GM18870 (cell line): ENCODE results near the gene GINS1.
A peak's percentile ranks its signal among the peaks of the same experiment; 100 is the strongest.

ENCODE experiments used
- ATAC-seq: cut with Tn5 transposase; IDR thresholded peaks from one replicate; pipeline ENCODE4 v1.9.1; 2021; ENCODE audit warnings: moderate library complexity; ENCODE audit not compliant: unreplicated experiment

The GINS1 gene

GRCh38 chr20:25407311-25408169, at the start of gene GINS1:
TSS of gene GINS1 (plus strand) at chr20:25407673. CDS start at chr20:25407821, 148 bp downstream.
- peak; percentile 74 for ATAC-seq

GRCh38 chr20:25360631-25361286, 46.7 kb upstream of the GINS1 start:
- ATAC-seq = no peak

- no peak for ATAC-seq
These were observed 46.2 kb upstream of the GINS1 start for GRCh38 chr20:25361287-25361683.

- ATAC-seq = no peak
These were observed 43.2 kb upstream of the GINS1 start for GRCh38 chr20:25364180-25364788.

- ATAC-seq = no peak
These were observed 42.4 kb upstream of the GINS1 start for GRCh38 chr20:25364879-25365699.

- no peak for ATAC-seq
These were observed 38.9 kb upstream of the GINS1 start for GRCh38 chr20:25368526-25368925.

DNA sequence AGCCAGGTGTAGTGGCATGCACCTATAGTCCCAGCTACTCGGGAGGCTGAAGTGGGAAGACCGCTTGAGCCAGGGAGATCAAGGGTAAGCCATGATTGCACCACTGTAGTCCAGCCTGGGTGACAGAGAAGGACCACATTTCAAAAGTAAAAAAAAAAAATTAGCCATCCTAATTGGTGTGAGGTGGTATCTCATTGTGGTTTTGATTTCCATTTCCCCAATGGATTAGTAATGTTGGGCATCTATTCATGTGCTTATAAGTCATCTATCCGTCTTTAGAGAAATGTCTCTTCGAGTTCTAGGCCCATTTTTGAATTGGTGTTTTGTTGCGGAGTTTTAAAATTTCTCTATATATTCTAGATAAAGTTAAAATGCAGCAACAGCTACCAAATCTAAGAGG, 38.5 kb upstream of the GINS1 start:
- ATAC-seq = no peak

DNA sequence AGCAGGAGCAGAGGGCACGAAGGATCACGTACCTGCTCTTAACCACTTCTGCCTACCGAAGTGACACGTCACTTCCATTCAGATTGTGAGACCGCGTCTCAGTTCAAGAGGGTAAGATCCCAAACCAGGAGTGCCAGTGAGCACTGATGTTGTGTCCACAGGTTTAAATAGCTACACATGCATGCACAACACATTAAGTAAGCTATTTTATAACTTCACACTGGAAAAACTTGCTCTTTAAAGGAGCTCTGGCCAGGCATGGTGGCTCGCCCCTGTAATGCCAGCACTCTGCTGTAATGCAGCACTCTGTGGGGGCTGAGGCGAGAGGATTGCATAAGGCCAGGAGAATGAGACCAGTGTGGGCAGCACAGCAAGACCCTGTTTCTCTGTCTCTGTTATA, 37.9 kb upstream of the GINS1 start:
- no peak for ATAC-seq

DNA sequence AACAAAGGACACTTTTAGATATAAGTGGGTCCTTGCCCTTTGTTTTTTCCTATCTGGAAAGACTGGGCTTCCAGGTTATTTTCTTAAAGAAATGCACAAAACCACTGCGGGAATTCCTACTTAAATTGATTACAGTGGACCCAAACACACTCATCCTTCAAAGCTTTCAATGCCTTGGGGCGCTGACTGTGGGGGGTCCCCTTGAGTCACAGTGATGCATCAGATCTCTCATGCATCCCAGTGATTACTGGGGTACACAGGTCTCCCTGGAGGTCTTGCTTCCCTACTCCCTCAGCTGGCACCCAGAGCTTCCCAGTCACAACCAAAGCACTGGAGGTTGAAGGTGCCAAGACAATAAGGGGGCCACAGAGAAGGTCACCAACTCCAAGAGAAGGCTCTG, 37.5 kb upstream of the GINS1 start:
- no peak for ATAC-seq

GRCh38 chr20:25372584-25373336, 34.7 kb upstream of the GINS1 start:
- no peak for ATAC-seq

- no peak for ATAC-seq
These were observed 32.6 kb upstream of the GINS1 start for GRCh38 chr20:25374842-25375241.

- no peak for ATAC-seq
These were observed 31.2 kb upstream of the GINS1 start for GRCh38 chr20:25376236-25376635.

- no peak for ATAC-seq
These were observed 30.6 kb upstream of the GINS1 start for GRCh38 chr20:25376886-25377285.

DNA sequence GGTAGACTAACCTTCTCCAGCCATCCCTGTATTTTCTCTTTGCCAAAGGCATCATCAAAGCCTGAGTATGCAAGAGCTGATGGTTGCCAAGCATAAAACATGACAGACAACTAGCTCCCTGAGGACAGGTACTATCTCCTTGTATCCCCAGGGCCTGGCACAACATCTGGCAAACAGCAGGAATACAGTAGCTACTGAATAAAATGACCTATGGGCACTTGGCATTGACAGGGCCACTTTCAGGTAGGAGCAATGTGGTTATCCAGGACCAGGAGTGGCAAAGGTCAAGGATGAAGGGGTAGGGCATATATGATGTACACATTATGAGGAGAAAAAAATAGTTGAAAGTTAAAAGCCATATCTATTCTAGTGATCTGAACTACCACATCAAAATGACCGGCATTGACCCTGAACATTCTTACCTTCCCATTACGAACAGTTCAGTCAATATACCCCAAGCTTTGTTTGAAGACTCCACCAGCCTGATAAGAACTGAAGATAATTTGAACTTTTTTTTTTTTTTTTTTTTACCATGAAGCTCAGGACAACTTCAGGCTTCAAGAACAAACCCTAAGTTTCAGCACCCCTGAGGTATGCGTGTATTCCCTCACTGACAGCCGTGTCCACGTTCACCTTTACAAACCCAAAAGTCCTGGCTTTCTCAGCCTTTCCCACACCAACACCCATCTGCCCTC, 29.1 kb upstream of the GINS1 start:
- no peak for ATAC-seq

- ATAC-seq = no peak
These were observed 28.4 kb upstream of the GINS1 start for GRCh38 chr20:25378884-25379733.

- ATAC-seq = no peak
These were observed 26.4 kb upstream of the GINS1 start for GRCh38 chr20:25380945-25381614.

- ATAC-seq = no peak
These were observed 24.6 kb upstream of the GINS1 start for GRCh38 chr20:25382704-25383370.

DNA sequence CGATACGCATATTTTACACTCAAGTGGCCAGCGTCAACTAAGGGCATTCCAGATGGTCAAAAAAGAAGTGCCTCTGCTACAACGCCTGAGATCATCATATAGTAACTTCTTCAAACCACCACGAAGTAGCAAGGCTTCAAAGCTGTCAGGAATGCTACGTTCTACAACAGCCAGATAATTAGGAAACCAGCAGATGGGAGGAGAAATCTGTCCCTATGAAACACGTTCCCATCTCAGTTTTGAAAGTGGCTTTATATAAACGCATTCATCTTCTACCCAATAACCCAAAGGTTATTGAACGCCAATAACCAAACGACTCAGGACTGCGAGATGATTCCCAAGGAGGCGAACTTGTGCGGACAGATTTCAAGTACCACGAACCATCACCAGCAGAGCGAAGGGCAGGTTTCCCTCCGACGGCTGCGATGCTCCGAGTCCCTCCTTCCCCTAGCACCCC, 18.0 kb upstream of the GINS1 start:
- ATAC-seq = no peak
